CD4-positive, alpha-beta T cell (primary cell): Measurements from ENCODE around the gene CTNNA1. TPM values are rescaled to one million over a fixed set of nuclear protein-coding genes. Genes with fewer than 3 reads are reported as not detected.

Source experiments
- ATAC-seq: fragments of 200-7000 bp; cut with Tn5 transposase; one replicate; pipeline ENCODE4 v1.10.0; 2022; ENCODE audit warnings: mild to moderate bottlenecking; ENCODE audit not compliant: poor library complexity
- CTCF ChIA-PET: fragments of 350-600 bp; sonication (Branson Sonifier 250); formaldehyde crosslinking; loops from one replicate; lab custom pipeline; 2021; ENCODE audit warnings: antibody characterized with exemption, inconsistent platforms; lab: Charles Lee
- POLR2A ChIA-PET: fragments of 350-600 bp; sonication (Branson Sonifier 250); formaldehyde crosslinking; loops from one replicate; lab custom pipeline; 2021; ENCODE audit warnings: antibody characterized with exemption, inconsistent platforms; lab: Charles Lee
- DNase-seq, 14 experiments: peaks; one replicate each; pipeline ENCODE4 v3.0.0-alpha.2; 2013 to 2020; ENCODE audit warnings: mixed read lengths in 2 of 14
- H3K27ac ChIP-seq, 2 donors: one replicate each; pipeline versions ENCODE4 v1.5.1 to v1.7.0; 2013; ENCODE audit warnings: low read length in 2 of 2, low read depth in 1 of 2, mild to moderate bottlenecking in 1 of 2
- H3K27me3 ChIP-seq, 2 experiments: 1 replicate in 1 of 2; 2 replicates in 1 of 2; pipeline versions ENCODE4 v1.6.1 to v1.7.0; 2013; ENCODE audit warnings: low read length in 2 of 2, control low read depth in 1 of 2, mild to moderate bottlenecking in 1 of 2, moderate library complexity in 1 of 2; ENCODE audit not compliant: insufficient read depth in 2 of 2, control insufficient read depth in 1 of 2
- H3K36me3 ChIP-seq: one replicate; pipeline ENCODE4 v1.6.1; 2013; ENCODE audit warnings: low read length, control low read depth; ENCODE audit not compliant: insufficient read depth
- H3K4me1 ChIP-seq: one replicate; pipeline ENCODE4 v1.6.1; 2013; ENCODE audit warnings: low read length, control low read depth; ENCODE audit not compliant: insufficient read depth
- H3K4me3 ChIP-seq: one replicate; pipeline ENCODE4 v1.5.1; 2013; ENCODE audit warnings: mild to moderate bottlenecking, low read length, moderate library complexity
- H3K9me3 ChIP-seq, 2 experiments: 1 replicate in 1 of 2; 2 replicates in 1 of 2; pipeline versions ENCODE4 v1.6.1 to v1.7.0; 2013; ENCODE audit warnings: low read length in 2 of 2, mild to moderate bottlenecking in 2 of 2, control low read depth in 1 of 2, moderate library complexity in 1 of 2; ENCODE audit not compliant: control insufficient read depth in 1 of 2, insufficient read depth in 1 of 2
- H3K27ac Mint-ChIP-seq: one replicate; pipeline ENCODE4 v1.8.0; 2020; ENCODE audit warnings: mixed read lengths
- H3K27me3 Mint-ChIP-seq: one replicate; pipeline ENCODE4 v1.8.0; 2021; ENCODE audit warnings: mixed read lengths
- H3K36me3 Mint-ChIP-seq: one replicate; pipeline ENCODE4 v1.8.0; 2021; ENCODE audit warnings: low read depth, mixed read lengths
- H3K4me1 Mint-ChIP-seq: one replicate; pipeline ENCODE4 v1.8.0; 2021; ENCODE audit warnings: low read depth, mixed read lengths
- H3K4me3 Mint-ChIP-seq: one replicate; pipeline ENCODE4 v1.8.0; 2020; ENCODE audit warnings: mild to moderate bottlenecking, mixed read lengths
- H3K9me3 Mint-ChIP-seq: one replicate; pipeline ENCODE4 v1.8.0; 2020; ENCODE audit warnings: mixed read lengths
- intact Hi-C, 2 experiments: fragments of 100-400 bp; cut with DNase I in 1 of 2; cut with micrococcal nuclease in 1 of 2; formaldehyde crosslinking; loops; one replicate each; pipeline versions ENCODE4 v1.15.1 to v1.9.0; 2023 to 2025; cut with DNase I, micrococcal nuclease
- total RNA-seq, 174 experiments: library from RNA in 2 of 174; stranded (reverse) in 2 of 174; gene quantifications; one replicate each; pipeline ENCODE4 v1.2.3 and lab custom pipeline; 2021 to 2026
- TF ChIP-seq, protein P1 (sequence below): fragments of 200-600 bp; IDR thresholded peaks from one replicate; pipeline ENCODE4 v1.8.0; 2022; ENCODE audit warnings: antibody characterized with exemption, mild to moderate bottlenecking

CTNNA1 gene
- total RNA-seq, 2 experiments from 2014 or later: 6.0 to 6.7 TPM

DNA sequence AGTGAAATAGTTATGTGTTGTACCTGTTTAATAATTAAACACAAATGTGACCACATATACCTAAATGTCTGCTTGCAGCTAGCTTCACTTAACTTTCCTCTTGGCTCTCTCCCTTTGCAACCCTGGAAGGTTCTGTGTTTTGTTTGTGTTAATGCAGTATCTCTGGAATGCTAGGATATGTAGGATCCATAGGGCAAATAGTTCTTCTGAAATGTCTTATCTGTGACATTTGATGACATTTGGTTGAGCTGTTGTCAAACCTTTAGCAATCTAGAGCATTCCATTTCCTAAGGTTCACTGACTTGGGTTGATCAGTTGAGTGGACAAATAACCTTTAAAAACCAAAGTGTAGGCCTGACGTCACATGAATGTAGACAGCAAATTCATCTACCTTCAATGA, 21.8 kb downstream of the CTNNA1 start:
- ChIA-PET POLR2A (no interaction called here), CTCF (no interaction called here)
- Histone ChIP-seq H3K36me3 (no peaks in the 10 kb centered on the region), H3K4me3 (no peak overlapping the region), H3K9me3 (no peaks in the 10 kb centered on the region), H3K27ac (no peak overlapping the region), H3K4me1 (no peaks in the 10 kb centered on the region), H3K27me3 (no peaks in the 10 kb centered on the region)
- no peaks in the 10 kb centered on the region for H3K4me1 Mint-ChIP-seq
- DNase-seq (no peak), ATAC-seq (no peak)
- H3K9me3 Mint-ChIP-seq: no peaks in the 10 kb centered on the region
- intact Hi-C loops: loop anchor here in 1 of 2 experiments (1.0 kb wide), 1 partner anchor 36 kb away; no protein-coding TSS in a partner anchor
- H3K27me3 Mint-ChIP-seq: peaks cover 28% of the 10 kb centered on the region
- H3K4me3 Mint-ChIP-seq: no peak overlapping the region
- H3K36me3 Mint-ChIP-seq: peaks cover 3% of the 10 kb centered on the region
- TF ChIP-seq, protein P1, sequence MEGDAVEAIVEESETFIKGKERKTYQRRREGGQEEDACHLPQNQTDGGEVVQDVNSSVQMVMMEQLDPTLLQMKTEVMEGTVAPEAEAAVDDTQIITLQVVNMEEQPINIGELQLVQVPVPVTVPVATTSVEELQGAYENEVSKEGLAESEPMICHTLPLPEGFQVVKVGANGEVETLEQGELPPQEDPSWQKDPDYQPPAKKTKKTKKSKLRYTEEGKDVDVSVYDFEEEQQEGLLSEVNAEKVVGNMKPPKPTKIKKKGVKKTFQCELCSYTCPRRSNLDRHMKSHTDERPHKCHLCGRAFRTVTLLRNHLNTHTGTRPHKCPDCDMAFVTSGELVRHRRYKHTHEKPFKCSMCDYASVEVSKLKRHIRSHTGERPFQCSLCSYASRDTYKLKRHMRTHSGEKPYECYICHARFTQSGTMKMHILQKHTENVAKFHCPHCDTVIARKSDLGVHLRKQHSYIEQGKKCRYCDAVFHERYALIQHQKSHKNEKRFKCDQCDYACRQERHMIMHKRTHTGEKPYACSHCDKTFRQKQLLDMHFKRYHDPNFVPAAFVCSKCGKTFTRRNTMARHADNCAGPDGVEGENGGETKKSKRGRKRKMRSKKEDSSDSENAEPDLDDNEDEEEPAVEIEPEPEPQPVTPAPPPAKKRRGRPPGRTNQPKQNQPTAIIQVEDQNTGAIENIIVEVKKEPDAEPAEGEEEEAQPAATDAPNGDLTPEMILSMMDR: no peak
- no peak overlapping the region for H3K27ac Mint-ChIP-seq

DNA sequence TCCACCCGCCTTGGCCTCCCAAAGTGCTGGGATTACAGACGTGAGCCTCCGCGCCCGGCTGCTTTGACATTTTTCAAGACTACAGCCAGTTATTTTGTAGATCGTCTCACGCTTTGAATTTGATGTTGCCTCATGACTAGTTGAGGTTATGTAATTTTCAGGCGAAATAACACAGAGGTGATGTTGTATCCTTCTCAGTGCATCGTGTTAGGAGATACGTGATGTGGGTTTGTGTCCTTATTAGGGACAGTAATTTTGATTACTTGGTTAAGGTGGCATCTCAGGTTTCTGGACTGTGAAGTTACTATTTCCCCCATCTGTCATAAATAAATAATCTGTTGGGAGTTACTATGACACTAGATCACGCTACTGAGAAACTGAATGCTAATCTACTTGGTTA, 25.0 kb downstream of the CTNNA1 start:
- Mint-ChIP-seq H3K9me3 (no peaks in the 10 kb centered on the region), H3K27ac (no peak overlapping the region), H3K27me3 (peaks cover 27% of the 10 kb centered on the region), H3K4me3 (no peak overlapping the region), H3K36me3 (peaks cover 3% of the 10 kb centered on the region), H3K4me1 (no peaks in the 10 kb centered on the region)
- Histone ChIP-seq H3K4me3 (no peak overlapping the region), H3K36me3 (peaks cover 4% of the 10 kb centered on the region), H3K27me3 (no peaks in the 10 kb centered on the region), H3K27ac (no peak overlapping the region), H3K4me1 (no peaks in the 10 kb centered on the region), H3K9me3 (no peaks in the 10 kb centered on the region)
- intact Hi-C loops: no loop called here
- ATAC-seq (no peak), DNase-seq (no peak)
- POLR2A ChIA-PET: no interaction called here
- CTCF ChIA-PET: no interaction called here
- TF ChIP-seq, protein P1: no peak

DNA sequence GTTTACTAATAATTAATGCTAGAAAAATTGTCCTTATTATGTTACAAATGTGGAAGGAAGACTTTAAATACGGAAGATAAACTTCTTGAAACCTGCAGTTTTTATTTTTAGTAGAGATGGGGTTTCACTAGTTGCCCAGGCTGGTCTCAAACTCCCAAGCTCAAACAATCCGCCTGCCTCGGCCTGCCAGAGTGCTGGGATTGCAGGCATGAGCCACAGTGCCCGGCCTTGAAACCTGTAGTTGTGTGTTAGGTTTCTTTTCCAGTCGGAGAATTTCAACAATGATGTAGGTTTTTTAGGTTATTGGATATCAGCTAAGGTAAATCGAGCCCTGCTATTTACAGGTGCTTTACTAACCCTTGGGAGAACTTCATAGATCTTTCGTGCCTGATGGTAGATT, 30.8 kb downstream of the CTNNA1 start:
- ChIA-PET POLR2A (no interaction called here), CTCF (no interaction called here)
- no peak for ATAC-seq
- intact Hi-C loops: no loop called here
- Mint-ChIP-seq H3K27ac (no peak overlapping the region), H3K27me3 (peaks cover 53% of the 10 kb centered on the region), H3K4me1 (no peaks in the 10 kb centered on the region), H3K4me3 (no peak overlapping the region), H3K36me3 (no peaks in the 10 kb centered on the region), H3K9me3 (no peaks in the 10 kb centered on the region)
- Histone ChIP-seq H3K9me3 (no peaks in the 10 kb centered on the region), H3K36me3 (peaks cover 4% of the 10 kb centered on the region), H3K27me3 (peaks cover 3 to 4% of the 10 kb centered on the region in 2 experiments), H3K27ac (no peak overlapping the region), H3K4me3 (no peak overlapping the region), H3K4me1 (no peaks in the 10 kb centered on the region)
- no peak for DNase-seq
- TF ChIP-seq, protein P1: no peak
